ENCODE data around the gene CRELD1. TPM values are rescaled to one million over a fixed set of nuclear protein-coding genes. Genes with fewer than 3 reads are reported as not detected.
A peak's percentile ranks its signal among the peaks of the same experiment; 100 is the strongest.

The CRELD1 gene
- total and polyA plus RNA-seq, 9 of the 15 experiments (the other 6 are each of a cell fraction or from before 2014, with no cell fraction given) = 3.3 to 25.8 (median 16.5) TPM

DNA sequence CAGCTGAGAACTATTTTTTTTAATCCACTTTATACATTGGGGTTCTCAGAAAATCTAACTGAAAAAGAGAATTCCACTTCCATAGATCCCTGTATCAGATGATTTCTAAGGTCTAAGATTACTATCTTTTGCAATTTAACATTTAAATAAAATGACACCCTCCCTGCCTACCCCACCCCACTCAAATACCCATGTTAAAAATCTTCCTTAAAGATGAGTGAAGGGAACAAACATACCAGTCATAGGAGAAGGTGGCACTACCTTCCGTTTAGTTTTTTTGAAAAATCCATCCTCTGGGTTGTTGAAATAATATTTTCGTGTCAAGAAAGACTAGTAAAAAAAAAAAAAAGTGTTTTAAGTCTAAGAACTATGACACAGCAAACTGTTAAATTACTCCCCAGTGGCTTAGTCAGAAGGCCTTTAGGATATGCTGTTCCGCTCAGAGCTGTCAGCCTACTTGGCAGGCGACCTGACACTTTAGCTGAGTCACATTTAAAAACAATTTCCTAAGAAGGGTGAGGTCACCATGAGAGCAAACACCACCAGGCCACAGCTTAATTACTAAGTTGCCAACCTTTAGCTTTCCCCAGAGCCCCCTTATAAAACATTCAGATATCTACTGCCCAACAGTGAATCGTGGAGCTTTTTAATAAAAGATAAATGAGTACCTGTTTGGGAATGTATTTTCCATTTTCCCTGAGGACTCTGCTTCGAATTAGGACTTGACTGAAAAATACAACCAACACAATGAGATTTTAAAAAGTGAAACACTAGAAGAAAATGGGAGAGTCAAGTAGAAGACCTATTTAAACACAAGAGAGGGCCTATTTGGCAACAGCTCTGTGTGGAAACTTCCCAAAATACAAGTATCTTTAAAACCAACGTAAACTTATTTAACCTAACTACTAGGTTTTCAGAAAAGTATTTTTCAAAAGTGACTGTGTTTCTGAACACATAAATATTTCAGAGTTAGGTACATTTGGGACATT, 43.4 kb downstream of the CRELD1 start (continued):
- TF ChIP-seq, protein P1, sequence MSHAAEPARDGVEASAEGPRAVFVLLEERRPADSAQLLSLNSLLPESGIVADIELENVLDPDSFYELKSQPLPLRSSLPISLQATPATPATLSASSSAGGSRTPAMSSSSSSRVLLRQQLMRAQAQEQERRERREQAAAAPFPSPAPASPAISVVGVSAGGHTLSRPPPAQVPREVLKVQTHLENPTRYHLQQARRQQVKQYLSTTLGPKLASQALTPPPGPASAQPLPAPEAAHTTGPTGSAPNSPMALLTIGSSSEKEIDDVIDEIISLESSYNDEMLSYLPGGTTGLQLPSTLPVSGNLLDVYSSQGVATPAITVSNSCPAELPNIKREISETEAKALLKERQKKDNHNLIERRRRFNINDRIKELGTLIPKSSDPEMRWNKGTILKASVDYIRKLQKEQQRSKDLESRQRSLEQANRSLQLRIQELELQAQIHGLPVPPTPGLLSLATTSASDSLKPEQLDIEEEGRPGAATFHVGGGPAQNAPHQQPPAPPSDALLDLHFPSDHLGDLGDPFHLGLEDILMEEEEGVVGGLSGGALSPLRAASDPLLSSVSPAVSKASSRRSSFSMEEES (CRISPR knock-in tag; IDR thresholded peaks at IDR 0.05) = no peak
- TF ChIP-seq ILF3 (IDR thresholded peaks at IDR 0.05; ENCODE audit: borderline replicate concordance) (peak; percentile 57; the same call in 1 of the 2 replicates), ZNF224 (CRISPR knock-in tag; IDR thresholded peaks at IDR 0.05) (no peak), KDM2B (CRISPR knock-in tag; IDR thresholded peaks at IDR 0.05) (no peak), GTF2F1 (IDR thresholded peaks at IDR 0.05; ENCODE audit: low read depth, low read length) (no peak), LEF1 (IDR thresholded peaks at IDR 0.05) (peak; percentile 86), HMG20A (CRISPR knock-in tag; conservative IDR thresholded peaks at IDR 0.05) (0 out of 2 replicates have a peak, but pooled peaks have one; percentile 4), SNRNP70 (optimal IDR thresholded peaks at IDR 0.05; ENCODE audit: low read depth, low read length) (no peak), SRSF9 (IDR thresholded peaks at IDR 0.05; ENCODE audit: borderline replicate concordance, low read depth, low read length) (no peak), DDX20 (tag; IDR thresholded peaks at IDR 0.05; ENCODE audit: low read depth) (peak; percentile 20; the same call in 1 of the 2 replicates), CHD1 (IDR thresholded peaks at IDR 0.05; ENCODE audit: low read length) (no peak), FOXK1 (CRISPR knock-in tag; IDR thresholded peaks at IDR 0.05; ENCODE audit: borderline replicate concordance) (no peak), ZNF133 (CRISPR knock-in tag; IDR thresholded peaks at IDR 0.05) (no peak)
- TF ChIP-seq, protein P2, sequence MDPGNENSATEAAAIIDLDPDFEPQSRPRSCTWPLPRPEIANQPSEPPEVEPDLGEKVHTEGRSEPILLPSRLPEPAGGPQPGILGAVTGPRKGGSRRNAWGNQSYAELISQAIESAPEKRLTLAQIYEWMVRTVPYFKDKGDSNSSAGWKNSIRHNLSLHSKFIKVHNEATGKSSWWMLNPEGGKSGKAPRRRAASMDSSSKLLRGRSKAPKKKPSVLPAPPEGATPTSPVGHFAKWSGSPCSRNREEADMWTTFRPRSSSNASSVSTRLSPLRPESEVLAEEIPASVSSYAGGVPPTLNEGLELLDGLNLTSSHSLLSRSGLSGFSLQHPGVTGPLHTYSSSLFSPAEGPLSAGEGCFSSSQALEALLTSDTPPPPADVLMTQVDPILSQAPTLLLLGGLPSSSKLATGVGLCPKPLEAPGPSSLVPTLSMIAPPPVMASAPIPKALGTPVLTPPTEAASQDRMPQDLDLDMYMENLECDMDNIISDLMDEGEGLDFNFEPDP (CRISPR knock-in tag; IDR thresholded peaks at IDR 0.05) = no peak
- TF ChIP-seq, protein P3, sequence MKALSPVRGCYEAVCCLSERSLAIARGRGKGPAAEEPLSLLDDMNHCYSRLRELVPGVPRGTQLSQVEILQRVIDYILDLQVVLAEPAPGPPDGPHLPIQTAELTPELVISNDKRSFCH (CRISPR knock-in tag; IDR thresholded peaks at IDR 0.05) = no peak; the same call in 1 of the 2 replicates
- TF ChIP-seq, protein P3 (tag; IDR thresholded peaks at IDR 0.05) = 0 out of 2 replicates have a peak, but pooled peaks have one; percentile 39
- TF ChIP-seq, protein P4, sequence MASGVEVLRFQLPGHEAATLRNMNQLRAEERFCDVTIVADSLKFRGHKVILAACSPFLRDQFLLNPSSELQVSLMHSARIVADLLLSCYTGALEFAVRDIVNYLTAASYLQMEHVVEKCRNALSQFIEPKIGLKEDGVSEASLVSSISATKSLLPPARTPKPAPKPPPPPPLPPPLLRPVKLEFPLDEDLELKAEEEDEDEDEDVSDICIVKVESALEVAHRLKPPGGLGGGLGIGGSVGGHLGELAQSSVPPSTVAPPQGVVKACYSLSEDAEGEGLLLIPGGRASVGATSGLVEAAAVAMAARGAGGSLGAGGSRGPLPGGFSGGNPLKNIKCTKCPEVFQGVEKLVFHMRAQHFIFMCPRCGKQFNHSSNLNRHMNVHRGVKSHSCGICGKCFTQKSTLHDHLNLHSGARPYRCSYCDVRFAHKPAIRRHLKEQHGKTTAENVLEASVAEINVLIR (CRISPR knock-in tag; IDR thresholded peaks at IDR 0.05) = peak; percentile 3; the same call in 1 of the 2 replicates
- TF ChIP-seq, protein P5, sequence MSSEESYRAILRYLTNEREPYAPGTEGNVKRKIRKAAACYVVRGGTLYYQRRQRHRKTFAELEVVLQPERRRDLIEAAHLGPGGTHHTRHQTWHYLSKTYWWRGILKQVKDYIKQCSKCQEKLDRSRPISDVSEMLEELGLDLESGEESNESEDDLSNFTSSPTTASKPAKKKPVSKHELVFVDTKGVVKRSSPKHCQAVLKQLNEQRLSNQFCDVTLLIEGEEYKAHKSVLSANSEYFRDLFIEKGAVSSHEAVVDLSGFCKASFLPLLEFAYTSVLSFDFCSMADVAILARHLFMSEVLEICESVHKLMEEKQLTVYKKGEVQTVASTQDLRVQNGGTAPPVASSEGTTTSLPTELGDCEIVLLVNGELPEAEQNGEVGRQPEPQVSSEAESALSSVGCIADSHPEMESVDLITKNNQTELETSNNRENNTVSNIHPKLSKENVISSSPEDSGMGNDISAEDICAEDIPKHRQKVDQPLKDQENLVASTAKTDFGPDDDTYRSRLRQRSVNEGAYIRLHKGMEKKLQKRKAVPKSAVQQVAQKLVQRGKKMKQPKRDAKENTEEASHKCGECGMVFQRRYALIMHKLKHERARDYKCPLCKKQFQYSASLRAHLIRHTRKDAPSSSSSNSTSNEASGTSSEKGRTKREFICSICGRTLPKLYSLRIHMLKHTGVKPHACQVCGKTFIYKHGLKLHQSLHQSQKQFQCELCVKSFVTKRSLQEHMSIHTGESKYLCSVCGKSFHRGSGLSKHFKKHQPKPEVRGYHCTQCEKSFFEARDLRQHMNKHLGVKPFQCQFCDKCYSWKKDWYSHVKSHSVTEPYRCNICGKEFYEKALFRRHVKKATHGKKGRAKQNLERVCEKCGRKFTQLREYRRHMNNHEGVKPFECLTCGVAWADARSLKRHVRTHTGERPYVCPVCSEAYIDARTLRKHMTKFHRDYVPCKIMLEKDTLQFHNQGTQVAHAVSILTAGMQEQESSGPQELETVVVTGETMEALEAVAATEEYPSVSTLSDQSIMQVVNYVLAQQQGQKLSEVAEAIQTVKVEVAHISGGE (CRISPR knock-in tag; IDR thresholded peaks at IDR 0.05) = no peak; a peak in 1 of 6 replicates
